IMR-90 (cell line): ENCODE data around the gene TMEM145. TPM values are rescaled to one million over a fixed set of nuclear protein-coding genes. Genes with fewer than 3 reads are reported as not detected.

Experiments used
- ATAC-seq: fragments of 200-7000 bp; cut with Tn5 transposase; 2 replicates; pipeline ENCODE4 v1.9.1; 2020; ENCODE audit warnings: low read depth, mild to moderate bottlenecking, moderate library complexity
- BruUV-seq: library from RNA; stranded (reverse); fragments of 400-500 nt; replicated peaks from 2 replicates; lab custom pipeline; 2021; lab: Mats Ljungman, UMichigan
- CTCF ChIA-PET: fragments of 300-600 bp; formaldehyde crosslinking; extraction: SDS; loops from one replicate; lab custom pipeline; 2021; ENCODE audit warnings: antibody characterized with exemption; lab: Yijun Ruan, JAX
- POLR2A ChIA-PET: fragments of 300-600 bp; sonication (Branson Sonifier 250); formaldehyde crosslinking; loops from one replicate; lab custom pipeline; 2022; ENCODE audit warnings: antibody characterized with exemption; ENCODE audit not compliant: unreplicated experiment; lab: Charles Lee
- DNase-seq: peaks from one replicate; pipeline ENCODE4 v3.0.0; 2013
- H2AFZ ChIP-seq: replicated peaks from 2 replicates; pipeline ENCODE3; 2013; ENCODE audit warnings: low read length, mild to moderate bottlenecking; ENCODE audit not compliant: poor library complexity
- H2AK5ac ChIP-seq: 2 replicates; pipeline ENCODE4 v1.6.1; 2013; ENCODE audit warnings: low read depth, low read length, inconsistent platforms
- H2AK9ac ChIP-seq: replicated peaks from 2 replicates; pipeline ENCODE3; 2013; ENCODE audit warnings: mild to moderate bottlenecking, low read depth, low read length, moderate library complexity; ENCODE audit not compliant: poor library complexity
- H2BK120ac ChIP-seq: 2 replicates; pipeline ENCODE4 v1.6.1; 2013; ENCODE audit warnings: low read depth, low read length, inconsistent platforms
- H2BK15ac ChIP-seq: 3 replicates; pipeline ENCODE4 v1.6.1; 2013; ENCODE audit warnings: low read depth, low read length, inconsistent platforms
- H2BK20ac ChIP-seq: 2 replicates; pipeline ENCODE4 v1.6.1; 2013; ENCODE audit warnings: low read depth, mild to moderate bottlenecking, inconsistent platforms, low read length, moderate library complexity
- H2BK5ac ChIP-seq: 2 replicates; pipeline ENCODE4 v1.6.1; 2013; ENCODE audit warnings: mild to moderate bottlenecking, low read depth, low read length, inconsistent platforms; ENCODE audit not compliant: poor library complexity, severe bottlenecking
- H3K14ac ChIP-seq: replicated peaks from 2 replicates; pipeline ENCODE4 v1.6.1; 2013; ENCODE audit warnings: low read depth, low read length, inconsistent platforms
- H3K18ac ChIP-seq: 2 replicates; pipeline ENCODE4 v1.6.1; 2013; ENCODE audit warnings: low read depth, low read length, control low read depth
- H3K23ac ChIP-seq: 2 replicates; pipeline ENCODE4 v1.6.1; 2013; ENCODE audit warnings: low read depth, low read length, inconsistent platforms
- H3K27ac ChIP-seq: 2 replicates; pipeline ENCODE4 v1.5.1; 2013; ENCODE audit warnings: mild to moderate bottlenecking, control low read depth, low read length; ENCODE audit not compliant: insufficient read depth
- H3K27me3 ChIP-seq: 2 replicates; pipeline ENCODE4 v1.6.1; 2013; ENCODE audit warnings: low read length; ENCODE audit not compliant: control insufficient read depth, insufficient read depth
- H3K36me3 ChIP-seq: 2 replicates; pipeline ENCODE4 v1.6.1; 2013; ENCODE audit warnings: low read length, mixed read lengths; ENCODE audit not compliant: control insufficient read depth, insufficient read depth
- H3K4ac ChIP-seq: 2 replicates; pipeline ENCODE4 v1.6.1; 2013; ENCODE audit warnings: low read depth, low read length, inconsistent platforms
- H3K4me1 ChIP-seq: 2 replicates; pipeline ENCODE4 v1.6.1; 2013; ENCODE audit warnings: low read length, mixed read lengths; ENCODE audit not compliant: control insufficient read depth, insufficient read depth
- H3K4me2 ChIP-seq: 2 replicates; pipeline ENCODE4 v1.6.1; 2013; ENCODE audit warnings: low read depth, mild to moderate bottlenecking, control low read depth, low read length, moderate library complexity
- H3K4me3 ChIP-seq: 2 replicates; pipeline ENCODE4 v1.5.1; 2013; ENCODE audit warnings: low read depth, mild to moderate bottlenecking, control low read depth, low read length, moderate library complexity; ENCODE audit not compliant: insufficient read depth
- H3K56ac ChIP-seq: 2 replicates; pipeline ENCODE4 v1.6.1; 2013; ENCODE audit warnings: low read length, inconsistent platforms; ENCODE audit not compliant: insufficient read depth; ENCODE audit errors: extremely low read depth
- H3K79me1 ChIP-seq, 2 experiments: 2 replicates each; pipeline ENCODE4 v1.6.1; 2013; ENCODE audit warnings: low read length in 2 of 2, inconsistent platforms in 1 of 2, low read depth in 1 of 2
- H3K9ac ChIP-seq: 2 replicates; pipeline ENCODE4 v1.6.1; 2013; ENCODE audit warnings: low read depth, low read length, control low read depth
- H3K9me1 ChIP-seq: 2 replicates; pipeline ENCODE4 v1.6.1; 2013; ENCODE audit warnings: low read length, inconsistent platforms; ENCODE audit not compliant: insufficient read depth
- H3K9me3 ChIP-seq: 2 replicates; pipeline ENCODE4 v1.6.1; 2013; ENCODE audit warnings: low read length; ENCODE audit not compliant: control insufficient read depth, insufficient read depth
- H4K20me1 ChIP-seq: 2 replicates; pipeline ENCODE4 v1.6.1; 2013; ENCODE audit warnings: low read length, inconsistent platforms; ENCODE audit not compliant: insufficient read depth
- H4K5ac ChIP-seq: 2 replicates; pipeline ENCODE4 v1.6.1; 2013; ENCODE audit warnings: mild to moderate bottlenecking, low read depth, low read length, control low read depth
- H4K8ac ChIP-seq, 2 experiments: 2 replicates each; pipeline ENCODE4 v1.6.1; 2013; ENCODE audit warnings: low read depth in 2 of 2, low read length in 2 of 2, control low read depth in 1 of 2, inconsistent platforms in 1 of 2
- H4K91ac ChIP-seq: 2 replicates; pipeline ENCODE4 v1.6.1; 2013; ENCODE audit warnings: low read depth, low read length, inconsistent platforms; ENCODE audit not compliant: insufficient read depth
- BHLHE40 ChIP-seq: fragments of 150-350 bp; IDR thresholded peaks from 2 replicates; pipeline ENCODE4 v1.6.1; 2016; ENCODE audit warnings: mild to moderate bottlenecking, low read depth, low read length
- CTCF ChIP-seq: conservative IDR thresholded peaks from 2 replicates; pipeline ENCODE4 v1.5.1; 2012; ENCODE audit warnings: mild to moderate bottlenecking, low read depth, low read length, improper control_type of control experiment
- MAZ ChIP-seq: IDR thresholded peaks from 2 replicates; pipeline ENCODE4 v1.6.1; 2012; ENCODE audit warnings: low read depth, mild to moderate bottlenecking, low read length, improper control_type of control experiment, moderate library complexity, borderline replicate concordance
- POLR2A ChIP-seq: IDR thresholded peaks from 2 replicates; pipeline ENCODE4 v1.6.1; 2012; ENCODE audit warnings: mild to moderate bottlenecking, low read depth, low read length
- RCOR1 ChIP-seq: IDR thresholded peaks from 2 replicates; pipeline ENCODE4 v1.6.1; 2012; ENCODE audit warnings: mild to moderate bottlenecking, low read length, improper control_type of control experiment; ENCODE audit not compliant: insufficient replicate concordance
- USF2 ChIP-seq: fragments of 150-350 bp; IDR thresholded peaks from 2 replicates; pipeline ENCODE4 v1.6.1; 2017; ENCODE audit warnings: mild to moderate bottlenecking, antibody characterized with exemption, low read length, low read depth
- WGBS, 2 experiments: methylation state at CpG; one replicate each; pipeline versions ENCODE4 v1.1.5 to v1.1.7; 2013; ENCODE audit warnings: missing lambda C conversion rate in 2 of 2; ENCODE audit not compliant: insufficient read length in 1 of 2; ENCODE audit errors: extremely low coverage in 2 of 2; 5-methylcytosine and 5-hydroxymethylcytosine counted together
- dilution Hi-C: fragments of 300-500 bp; cut with HindIII; formaldehyde crosslinking; loops from one replicate; pipeline ENCODE4 v1.14.3; 2018; ENCODE audit warnings: low sequenced_read_pairs; ENCODE audit not compliant: unreplicated experiment
- in situ Hi-C: fragments of 300-500 bp; cut with MboI; formaldehyde crosslinking; loops from 3 replicates; pipeline ENCODE4 v1.14.3; 2019; ENCODE audit warnings: low sequenced_read_pairs, inconsistent platforms, mixed read lengths
- intact Hi-C: fragments of 100-400 bp; cut with micrococcal nuclease; formaldehyde crosslinking; loops from 2 replicates; pipeline ENCODE4 v1.10.0; 2022
- polyA plus RNA-seq, 3 experiments: library from polyadenylated mRNA; depleted of rRNA; stranded (reverse); fragments of >200 nt; gene quantifications; 2 replicates each; pipeline ENCODE4 v1.2.3, GENCODE V29; 2012; ENCODE audit warnings: low replicate concordance in 1 of 3
- total RNA-seq: library from RNA; depleted of rRNA; stranded (reverse); fragments of >200 nt; gene quantifications from 2 replicates; pipeline ENCODE4 v1.2.3, GENCODE V29; 2012

Gene TMEM145
- total and polyA plus RNA-seq, 2 of the 4 experiments (the other 2 are of a cell fraction) = under 0.01 to 0.41 TPM

- in situ Hi-C loops (no loop called here), intact Hi-C loops (no loop called here), dilution Hi-C loops (no loop called here)
- Histone ChIP-seq H3K9me3 (no peaks in the 10 kb centered on the region), H3K23ac (no peak overlapping the region), H3K9me1 (peaks cover 16% of the 10 kb centered on the region), H3K18ac (no peak overlapping the region), H4K5ac (no peak overlapping the region), H2AK9ac (peak overlapping the region; percentile 94), H3K27me3 (no peaks in the 10 kb centered on the region), H2BK5ac (peak overlapping the region; percentile 93), H2BK15ac (no peak overlapping the region), H2AK5ac (no peak overlapping the region), H3K36me3 (peaks cover 22% of the 10 kb centered on the region), H3K27ac (peak overlapping the region; percentile 73), H4K20me1 (peaks cover 45% of the 10 kb centered on the region), H3K4me1 (peaks cover 45% of the 10 kb centered on the region), H2BK120ac (no peak overlapping the region), H3K9ac (peak overlapping the region; percentile 41), H4K8ac (no peak overlapping the region), H3K14ac (no peak overlapping the region), H2BK20ac (no peak overlapping the region), H3K4me3 (peak overlapping the region; percentile 89), H3K4me2 (no peak overlapping the region), H3K79me1 (peaks cover 33 to 64% of the 10 kb centered on the region in 2 experiments), H2AFZ (peak overlapping the region; percentile 88), H3K56ac (no peak overlapping the region), H4K91ac (no peak overlapping the region), H3K4ac (0 out of 2 replicates have a peak overlapping the region, but pooled peaks have one; percentile 7)
- no CpG with 5 or more reads among the region's 76 CpGs for WGBS, 2 experiments
- ChIA-PET POLR2A (no interaction called here), CTCF (interaction anchor here (0.7 kb wide), 1 partner anchor 125 kb away, joined by 4 read pairs; no protein-coding TSS in a partner anchor)
- TF ChIP-seq RCOR1 (no peak), BHLHE40 (0 out of 2 replicates have a peak, but pooled peaks have one; percentile 33), USF2 (peak; percentile 72; the same call in 1 of the 2 replicates), MAZ (peak; percentile 98), POLR2A (peak; percentile 65), CTCF (no peak)
- ATAC-seq (peak; percentile 64), DNase-seq (peak; percentile 71)
- no TSS peak for BruUV-seq
Measured at GRCh38 chr19:42284066-42284501, 29.0 kb upstream of the TMEM145 start.
